GM23338 (cell line): ENCODE data around the gene LITAF.

ENCODE experiments used
- CREB1 ChIP-seq: fragments of 250-450 bp; sonication (Bioruptor Pico); IDR thresholded peaks from 2 replicates; pipeline ENCODE4 v1.5.0; 2020; ENCODE audit warnings: low read depth, mild to moderate bottlenecking, moderate library complexity
- EZH2 ChIP-seq: fragments of 200-600 bp; sonication (generic); IDR thresholded peaks from one replicate; pipeline ENCODE4 v1.8.0; 2017; ENCODE audit warnings: antibody characterized with exemption, mild to moderate bottlenecking, low read depth; ENCODE audit not compliant: unreplicated experiment
- EZH2phosphoT487 ChIP-seq: fragments of 200-600 bp; sonication (generic); IDR thresholded peaks from one replicate; pipeline ENCODE4 v1.8.1; 2018; ENCODE audit warnings: antibody characterized with exemption; ENCODE audit not compliant: unreplicated experiment
- JUNB ChIP-seq: IDR thresholded peaks from one replicate; pipeline ENCODE4 v1.6.1; 2016; ENCODE audit warnings: antibody characterized with exemption; ENCODE audit not compliant: unreplicated experiment
- POLR2AphosphoS5 ChIP-seq: IDR thresholded peaks from 2 replicates; pipeline ENCODE4 v1.6.1; 2016; ENCODE audit warnings: antibody characterized with exemption, low read depth
- ZNF331 ChIP-seq: fragments of 250-450 bp; sonication (Bioruptor Pico); IDR thresholded peaks from 2 replicates; pipeline ENCODE4 v1.5.0; 2020; ENCODE audit warnings: low read depth, mild to moderate bottlenecking, moderate library complexity
- TF ChIP-seq, protein P1 (sequence below): IDR thresholded peaks from one replicate; pipeline ENCODE4 v1.6.1; 2018; ENCODE audit warnings: antibody characterized with exemption; ENCODE audit not compliant: unreplicated experiment
- TF ChIP-seq, protein P2 (sequence below), 2 experiments: fragments of 200-600 bp in 1 of 2; sonication (generic) in 1 of 2; conservative IDR thresholded peaks; 2 replicates each; pipeline versions ENCODE4 v1.5.1 to v1.6.1; 2016 to 2017; ENCODE audit warnings: antibody characterized with exemption in 2 of 2, low read depth in 2 of 2, mild to moderate bottlenecking in 2 of 2, moderate library complexity in 1 of 2
- TF ChIP-seq, protein P3 (sequence below): fragments of 250-450 bp; sonication (Bioruptor Pico); IDR thresholded peaks from 2 replicates; pipeline ENCODE4 v1.5.0; 2020; ENCODE audit warnings: mild to moderate bottlenecking, moderate library complexity

DNA sequence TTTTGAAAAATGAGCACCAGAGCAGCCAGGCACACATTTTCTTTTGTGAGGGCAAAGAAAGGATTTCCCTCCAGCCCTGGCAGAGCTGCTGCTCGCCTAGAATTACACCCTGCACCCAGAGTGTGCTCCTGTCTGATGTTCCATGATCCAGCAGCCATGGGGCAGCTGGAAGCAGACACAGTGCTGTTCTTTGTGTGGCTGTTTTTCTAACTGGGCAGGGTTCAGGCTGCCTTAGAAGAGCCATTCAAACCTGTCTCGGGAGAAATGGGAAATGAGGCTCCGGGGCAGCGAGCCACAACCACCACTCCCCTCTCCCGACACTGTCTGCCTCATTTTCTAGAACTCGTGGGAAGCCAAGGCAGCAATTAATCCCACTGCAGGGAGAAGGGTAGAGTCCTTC, 28.9 kb downstream of the LITAF start:
- TF ChIP-seq, protein P1, sequence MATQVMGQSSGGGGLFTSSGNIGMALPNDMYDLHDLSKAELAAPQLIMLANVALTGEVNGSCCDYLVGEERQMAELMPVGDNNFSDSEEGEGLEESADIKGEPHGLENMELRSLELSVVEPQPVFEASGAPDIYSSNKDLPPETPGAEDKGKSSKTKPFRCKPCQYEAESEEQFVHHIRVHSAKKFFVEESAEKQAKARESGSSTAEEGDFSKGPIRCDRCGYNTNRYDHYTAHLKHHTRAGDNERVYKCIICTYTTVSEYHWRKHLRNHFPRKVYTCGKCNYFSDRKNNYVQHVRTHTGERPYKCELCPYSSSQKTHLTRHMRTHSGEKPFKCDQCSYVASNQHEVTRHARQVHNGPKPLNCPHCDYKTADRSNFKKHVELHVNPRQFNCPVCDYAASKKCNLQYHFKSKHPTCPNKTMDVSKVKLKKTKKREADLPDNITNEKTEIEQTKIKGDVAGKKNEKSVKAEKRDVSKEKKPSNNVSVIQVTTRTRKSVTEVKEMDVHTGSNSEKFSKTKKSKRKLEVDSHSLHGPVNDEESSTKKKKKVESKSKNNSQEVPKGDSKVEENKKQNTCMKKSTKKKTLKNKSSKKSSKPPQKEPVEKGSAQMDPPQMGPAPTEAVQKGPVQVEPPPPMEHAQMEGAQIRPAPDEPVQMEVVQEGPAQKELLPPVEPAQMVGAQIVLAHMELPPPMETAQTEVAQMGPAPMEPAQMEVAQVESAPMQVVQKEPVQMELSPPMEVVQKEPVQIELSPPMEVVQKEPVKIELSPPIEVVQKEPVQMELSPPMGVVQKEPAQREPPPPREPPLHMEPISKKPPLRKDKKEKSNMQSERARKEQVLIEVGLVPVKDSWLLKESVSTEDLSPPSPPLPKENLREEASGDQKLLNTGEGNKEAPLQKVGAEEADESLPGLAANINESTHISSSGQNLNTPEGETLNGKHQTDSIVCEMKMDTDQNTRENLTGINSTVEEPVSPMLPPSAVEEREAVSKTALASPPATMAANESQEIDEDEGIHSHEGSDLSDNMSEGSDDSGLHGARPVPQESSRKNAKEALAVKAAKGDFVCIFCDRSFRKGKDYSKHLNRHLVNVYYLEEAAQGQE, result no peak
- TF ChIP-seq EZH2, result no peak
- no peak for TF ChIP-seq POLR2AphosphoS5
- TF ChIP-seq, protein P2, sequence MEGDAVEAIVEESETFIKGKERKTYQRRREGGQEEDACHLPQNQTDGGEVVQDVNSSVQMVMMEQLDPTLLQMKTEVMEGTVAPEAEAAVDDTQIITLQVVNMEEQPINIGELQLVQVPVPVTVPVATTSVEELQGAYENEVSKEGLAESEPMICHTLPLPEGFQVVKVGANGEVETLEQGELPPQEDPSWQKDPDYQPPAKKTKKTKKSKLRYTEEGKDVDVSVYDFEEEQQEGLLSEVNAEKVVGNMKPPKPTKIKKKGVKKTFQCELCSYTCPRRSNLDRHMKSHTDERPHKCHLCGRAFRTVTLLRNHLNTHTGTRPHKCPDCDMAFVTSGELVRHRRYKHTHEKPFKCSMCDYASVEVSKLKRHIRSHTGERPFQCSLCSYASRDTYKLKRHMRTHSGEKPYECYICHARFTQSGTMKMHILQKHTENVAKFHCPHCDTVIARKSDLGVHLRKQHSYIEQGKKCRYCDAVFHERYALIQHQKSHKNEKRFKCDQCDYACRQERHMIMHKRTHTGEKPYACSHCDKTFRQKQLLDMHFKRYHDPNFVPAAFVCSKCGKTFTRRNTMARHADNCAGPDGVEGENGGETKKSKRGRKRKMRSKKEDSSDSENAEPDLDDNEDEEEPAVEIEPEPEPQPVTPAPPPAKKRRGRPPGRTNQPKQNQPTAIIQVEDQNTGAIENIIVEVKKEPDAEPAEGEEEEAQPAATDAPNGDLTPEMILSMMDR (conservative IDR thresholded peaks at IDR 0.05; ENCODE audit: low read depth in 2 of 2), result no peak
- TF ChIP-seq EZH2phosphoT487, result no peak
- TF ChIP-seq CREB1 (CRISPR knock-in tag), result no peak
- TF ChIP-seq ZNF331, result no peak
- TF ChIP-seq, protein P3, sequence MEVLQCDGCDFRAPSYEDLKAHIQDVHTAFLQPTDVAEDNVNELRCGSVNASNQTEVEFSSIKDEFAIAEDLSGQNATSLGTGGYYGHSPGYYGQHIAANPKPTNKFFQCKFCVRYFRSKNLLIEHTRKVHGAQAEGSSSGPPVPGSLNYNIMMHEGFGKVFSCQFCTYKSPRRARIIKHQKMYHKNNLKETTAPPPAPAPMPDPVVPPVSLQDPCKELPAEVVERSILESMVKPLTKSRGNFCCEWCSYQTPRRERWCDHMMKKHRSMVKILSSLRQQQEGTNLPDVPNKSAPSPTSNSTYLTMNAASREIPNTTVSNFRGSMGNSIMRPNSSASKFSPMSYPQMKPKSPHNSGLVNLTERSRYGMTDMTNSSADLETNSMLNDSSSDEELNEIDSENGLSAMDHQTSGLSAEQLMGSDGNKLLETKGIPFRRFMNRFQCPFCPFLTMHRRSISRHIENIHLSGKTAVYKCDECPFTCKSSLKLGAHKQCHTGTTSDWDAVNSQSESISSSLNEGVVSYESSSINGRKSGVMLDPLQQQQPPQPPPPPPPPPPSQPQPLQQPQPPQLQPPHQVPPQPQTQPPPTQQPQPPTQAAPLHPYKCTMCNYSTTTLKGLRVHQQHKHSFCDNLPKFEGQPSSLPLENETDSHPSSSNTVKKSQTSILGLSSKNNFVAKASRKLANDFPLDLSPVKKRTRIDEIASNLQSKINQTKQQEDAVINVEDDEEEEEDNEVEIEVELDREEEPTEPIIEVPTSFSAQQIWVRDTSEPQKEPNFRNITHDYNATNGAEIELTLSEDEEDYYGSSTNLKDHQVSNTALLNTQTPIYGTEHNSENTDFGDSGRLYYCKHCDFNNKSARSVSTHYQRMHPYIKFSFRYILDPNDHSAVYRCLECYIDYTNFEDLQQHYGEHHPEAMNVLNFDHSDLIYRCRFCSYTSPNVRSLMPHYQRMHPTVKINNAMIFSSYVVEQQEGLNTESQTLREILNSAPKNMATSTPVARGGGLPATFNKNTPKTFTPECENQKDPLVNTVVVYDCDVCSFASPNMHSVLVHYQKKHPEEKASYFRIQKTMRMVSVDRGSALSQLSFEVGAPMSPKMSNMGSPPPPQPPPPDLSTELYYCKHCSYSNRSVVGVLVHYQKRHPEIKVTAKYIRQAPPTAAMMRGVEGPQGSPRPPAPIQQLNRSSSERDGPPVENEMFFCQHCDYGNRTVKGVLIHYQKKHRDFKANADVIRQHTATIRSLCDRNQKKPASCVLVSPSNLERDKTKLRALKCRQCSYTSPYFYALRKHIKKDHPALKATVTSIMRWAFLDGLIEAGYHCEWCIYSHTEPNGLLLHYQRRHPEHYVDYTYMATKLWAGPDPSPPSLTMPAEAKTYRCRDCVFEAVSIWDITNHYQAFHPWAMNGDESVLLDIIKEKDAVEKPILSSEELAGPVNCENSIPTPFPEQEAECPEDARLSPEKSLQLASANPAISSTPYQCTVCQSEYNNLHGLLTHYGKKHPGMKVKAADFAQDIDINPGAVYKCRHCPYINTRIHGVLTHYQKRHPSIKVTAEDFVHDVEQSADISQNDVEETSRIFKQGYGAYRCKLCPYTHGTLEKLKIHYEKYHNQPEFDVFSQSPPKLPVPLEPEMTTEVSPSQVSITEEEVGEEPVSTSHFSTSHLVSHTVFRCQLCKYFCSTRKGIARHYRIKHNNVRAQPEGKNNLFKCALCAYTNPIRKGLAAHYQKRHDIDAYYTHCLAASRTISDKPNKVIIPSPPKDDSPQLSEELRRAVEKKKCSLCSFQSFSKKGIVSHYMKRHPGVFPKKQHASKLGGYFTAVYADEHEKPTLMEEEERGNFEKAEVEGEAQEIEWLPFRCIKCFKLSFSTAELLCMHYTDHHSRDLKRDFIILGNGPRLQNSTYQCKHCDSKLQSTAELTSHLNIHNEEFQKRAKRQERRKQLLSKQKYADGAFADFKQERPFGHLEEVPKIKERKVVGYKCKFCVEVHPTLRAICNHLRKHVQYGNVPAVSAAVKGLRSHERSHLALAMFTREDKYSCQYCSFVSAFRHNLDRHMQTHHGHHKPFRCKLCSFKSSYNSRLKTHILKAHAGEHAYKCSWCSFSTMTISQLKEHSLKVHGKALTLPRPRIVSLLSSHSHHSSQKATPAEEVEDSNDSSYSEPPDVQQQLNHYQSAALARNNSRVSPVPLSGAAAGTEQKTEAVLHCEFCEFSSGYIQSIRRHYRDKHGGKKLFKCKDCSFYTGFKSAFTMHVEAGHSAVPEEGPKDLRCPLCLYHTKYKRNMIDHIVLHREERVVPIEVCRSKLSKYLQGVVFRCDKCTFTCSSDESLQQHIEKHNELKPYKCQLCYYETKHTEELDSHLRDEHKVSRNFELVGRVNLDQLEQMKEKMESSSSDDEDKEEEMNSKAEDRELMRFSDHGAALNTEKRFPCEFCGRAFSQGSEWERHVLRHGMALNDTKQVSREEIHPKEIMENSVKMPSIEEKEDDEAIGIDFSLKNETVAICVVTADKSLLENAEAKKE (CRISPR knock-in tag), result no peak
- no peak for TF ChIP-seq JUNB
